Activated naive CD4-positive, alpha-beta T cell treated with anti-CD3 and anti-CD28 coated beads, Interleukin-2, amount 50 U/mL, for 24 hours (primary cell): ENCODE measurements around the gene OSTM1.

Experiments
- H3K27ac Mint-ChIP-seq: one replicate; pipeline ENCODE4 v1.8.0; 2021; ENCODE audit warnings: mild to moderate bottlenecking, mixed read lengths
- H3K27me3 Mint-ChIP-seq: one replicate; pipeline ENCODE4 v1.8.0; 2021; ENCODE audit warnings: mixed read lengths
- H3K36me3 Mint-ChIP-seq: one replicate; pipeline ENCODE4 v1.8.0; 2021; ENCODE audit warnings: mixed read lengths
- H3K4me1 Mint-ChIP-seq: one replicate; pipeline ENCODE4 v1.8.0; 2021; ENCODE audit warnings: mixed read lengths
- H3K4me3 Mint-ChIP-seq: one replicate; pipeline ENCODE4 v1.8.0; 2021; ENCODE audit warnings: mild to moderate bottlenecking, mixed read lengths
- H3K9me3 Mint-ChIP-seq: one replicate; pipeline ENCODE4 v1.8.0; 2021; ENCODE audit warnings: mixed read lengths

OSTM1 gene, protein sequence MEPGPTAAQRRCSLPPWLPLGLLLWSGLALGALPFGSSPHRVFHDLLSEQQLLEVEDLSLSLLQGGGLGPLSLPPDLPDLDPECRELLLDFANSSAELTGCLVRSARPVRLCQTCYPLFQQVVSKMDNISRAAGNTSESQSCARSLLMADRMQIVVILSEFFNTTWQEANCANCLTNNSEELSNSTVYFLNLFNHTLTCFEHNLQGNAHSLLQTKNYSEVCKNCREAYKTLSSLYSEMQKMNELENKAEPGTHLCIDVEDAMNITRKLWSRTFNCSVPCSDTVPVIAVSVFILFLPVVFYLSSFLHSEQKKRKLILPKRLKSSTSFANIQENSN

DNA sequence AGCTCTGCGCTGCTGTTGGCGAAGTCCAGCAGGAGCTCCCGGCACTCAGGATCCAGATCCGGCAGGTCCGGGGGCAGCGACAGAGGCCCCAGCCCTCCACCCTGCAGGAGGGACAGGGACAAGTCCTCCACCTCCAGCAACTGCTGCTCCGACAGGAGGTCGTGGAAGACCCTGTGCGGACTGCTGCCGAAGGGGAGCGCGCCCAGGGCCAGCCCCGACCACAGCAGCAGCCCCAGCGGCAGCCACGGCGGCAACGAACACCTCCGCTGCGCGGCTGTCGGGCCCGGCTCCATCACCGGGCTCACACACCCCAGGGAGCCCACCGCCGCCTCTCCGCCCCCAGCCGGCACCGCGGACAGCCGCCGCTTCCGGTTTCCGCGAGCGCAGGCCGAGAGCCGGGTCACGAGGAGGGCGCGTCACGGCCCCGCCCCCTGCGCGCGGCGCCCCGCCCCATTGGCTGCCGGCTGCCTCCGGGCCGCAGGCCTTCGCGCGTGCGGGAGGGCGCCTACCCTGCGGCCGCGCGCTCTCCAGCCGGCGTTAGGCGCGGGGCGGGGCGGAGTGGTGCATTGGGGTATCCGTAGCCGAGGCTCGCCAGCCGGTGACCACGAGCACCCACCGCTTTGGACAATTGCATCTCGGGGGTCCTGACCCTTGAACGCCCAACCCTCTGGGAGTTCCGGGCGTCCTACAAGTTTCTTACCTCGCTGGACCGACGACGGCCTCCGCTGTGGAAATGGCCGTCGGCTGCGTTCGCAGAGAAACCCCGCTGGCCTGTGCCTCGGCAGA is at the start of gene OSTM1:
Gene OSTM1 (minus strand): TSS at position 383 of the 786 bp plus-strand sequence. CDS start 90 bp downstream, at position 293.
- no peaks in the 10 kb centered on the region for H3K27me3 Mint-ChIP-seq
- H3K4me3 Mint-ChIP-seq, result peak within 1 kb of the TSS; percentile 89
- no peaks in the 10 kb centered on the region for H3K9me3 Mint-ChIP-seq
- no peaks in the 10 kb centered on the region for H3K36me3 Mint-ChIP-seq
- H3K27ac Mint-ChIP-seq, result peak within 1 kb of the TSS; percentile 84
- peaks cover 23% of the 10 kb centered on the region for H3K4me1 Mint-ChIP-seq

DNA sequence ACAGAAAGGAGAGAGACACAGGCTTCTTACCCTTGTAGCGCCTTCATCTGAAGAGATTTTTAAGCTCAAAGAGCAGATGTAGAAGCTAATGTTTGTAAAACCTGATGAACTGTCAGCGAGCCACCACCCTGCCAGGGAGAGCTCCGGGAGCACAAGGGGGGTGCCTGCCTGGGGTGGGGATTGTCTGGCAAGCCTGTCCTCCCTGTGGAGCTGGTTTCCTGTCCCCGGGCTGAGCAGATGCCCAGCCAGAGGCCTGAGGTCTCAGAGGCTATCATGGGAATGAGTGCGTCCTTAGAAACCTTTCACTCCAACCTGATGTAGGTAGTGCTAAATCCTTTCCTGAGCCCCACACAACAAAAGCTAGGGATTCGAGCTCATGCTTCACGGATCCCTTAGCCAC is 49.4 kb upstream of the OSTM1 start:
- H3K4me3 Mint-ChIP-seq, result no peak overlapping the region
- peaks cover 1% of the 10 kb centered on the region for H3K36me3 Mint-ChIP-seq
- H3K27me3 Mint-ChIP-seq, result peaks cover 60% of the 10 kb centered on the region
- no peak overlapping the region for H3K27ac Mint-ChIP-seq
- no peaks in the 10 kb centered on the region for H3K9me3 Mint-ChIP-seq
- H3K4me1 Mint-ChIP-seq, result peaks cover 2% of the 10 kb centered on the region

DNA sequence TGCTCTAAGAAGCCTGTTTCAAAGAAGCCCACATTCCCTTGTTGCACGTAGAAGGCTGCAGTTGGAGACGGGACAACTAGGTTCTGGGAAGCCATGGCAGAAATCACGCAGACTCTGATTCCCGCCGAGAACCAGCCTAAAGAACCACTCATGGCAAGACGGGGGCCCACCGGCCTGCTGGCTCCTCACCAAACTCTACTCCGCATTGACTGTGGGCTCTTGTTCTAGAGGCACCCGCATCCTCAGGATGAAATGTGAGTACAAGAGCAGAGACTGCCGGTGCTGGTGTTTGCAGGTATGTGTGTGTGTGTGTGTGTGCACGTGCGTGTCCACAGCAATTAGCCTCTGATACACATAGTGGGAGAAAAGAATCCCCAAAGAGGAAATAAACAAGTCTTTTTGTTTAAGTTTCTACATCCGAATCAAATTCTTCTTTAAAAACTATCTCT is 49.0 kb upstream of the OSTM1 start:
- H3K4me3 Mint-ChIP-seq, result no peak overlapping the region
- no peak overlapping the region for H3K27ac Mint-ChIP-seq
- no peaks in the 10 kb centered on the region for H3K9me3 Mint-ChIP-seq
- H3K4me1 Mint-ChIP-seq, result peaks cover 6% of the 10 kb centered on the region
- H3K36me3 Mint-ChIP-seq, result peaks cover 1% of the 10 kb centered on the region
- H3K27me3 Mint-ChIP-seq, result peaks cover 60% of the 10 kb centered on the region

DNA sequence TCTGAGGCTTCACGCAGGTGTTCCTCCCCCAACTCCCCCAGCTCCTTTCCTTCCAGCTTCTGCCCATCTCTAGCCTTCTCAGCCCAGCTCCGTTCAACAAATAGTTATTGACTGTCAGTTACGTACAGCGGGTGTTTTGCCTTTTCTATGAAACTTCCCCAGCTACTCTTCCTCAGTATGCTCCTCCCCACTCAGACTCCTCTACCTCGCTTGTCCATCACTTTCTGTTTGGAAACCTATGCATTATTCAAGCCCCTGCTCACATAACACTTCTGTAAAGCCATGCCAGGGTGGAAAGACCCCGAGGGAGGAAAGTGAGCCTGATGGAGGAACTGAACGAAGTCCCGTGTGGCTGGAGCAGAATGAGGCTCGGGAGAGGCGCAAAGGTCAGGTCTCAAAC is 47.1 kb upstream of the OSTM1 start:
- Mint-ChIP-seq H3K9me3 (no peaks in the 10 kb centered on the region), H3K27me3 (peaks cover 62% of the 10 kb centered on the region), H3K4me1 (peaks cover 14% of the 10 kb centered on the region), H3K27ac (no peak overlapping the region), H3K36me3 (peaks cover 1% of the 10 kb centered on the region), H3K4me3 (no peak overlapping the region)

DNA sequence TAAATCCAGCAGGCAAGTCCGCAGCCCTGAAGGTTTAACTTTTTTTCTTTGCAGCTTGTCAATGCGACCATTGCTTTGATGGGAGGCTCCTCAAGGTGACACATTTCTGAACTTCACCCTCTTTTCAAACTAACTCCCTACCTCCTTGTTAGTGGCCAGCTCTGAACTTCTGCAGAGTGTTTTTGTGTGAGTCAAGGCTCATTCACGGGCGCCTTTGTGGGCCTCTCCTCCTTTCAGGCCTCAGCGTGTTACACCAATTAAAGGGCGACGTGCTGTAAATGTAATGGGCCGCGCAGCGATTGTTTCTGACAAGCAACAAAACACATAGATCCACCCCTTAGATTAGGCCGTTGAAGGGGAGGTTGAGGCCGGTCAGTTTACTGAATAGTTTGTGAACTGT is 45.8 kb upstream of the OSTM1 start:
- Mint-ChIP-seq H3K27me3 (peaks cover 63% of the 10 kb centered on the region), H3K27ac (no peak overlapping the region), H3K4me3 (peak overlapping the region; percentile 19), H3K9me3 (no peaks in the 10 kb centered on the region), H3K36me3 (peaks cover 1% of the 10 kb centered on the region), H3K4me1 (peaks cover 23% of the 10 kb centered on the region)

DNA sequence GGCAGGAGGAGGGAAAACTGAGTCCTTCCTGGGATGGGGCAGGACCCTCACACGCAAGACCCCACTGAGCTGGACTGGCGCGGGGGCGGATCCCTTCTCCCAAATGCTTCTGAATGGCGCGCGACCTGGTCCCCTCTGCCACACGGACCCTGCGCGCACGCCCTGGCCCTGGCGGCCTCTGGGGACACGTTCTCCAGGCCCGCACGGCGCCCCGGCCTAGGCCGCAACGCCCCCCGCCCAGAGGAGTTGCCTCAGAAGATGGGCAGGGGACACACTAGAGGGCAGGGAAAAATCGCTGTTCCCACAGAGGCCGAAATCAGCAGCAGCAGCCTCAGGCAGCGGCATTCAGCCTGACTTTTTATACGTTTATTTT is 45.2 kb upstream of the OSTM1 start:
- peaks cover 1% of the 10 kb centered on the region for H3K36me3 Mint-ChIP-seq
- peaks cover 63% of the 10 kb centered on the region for H3K27me3 Mint-ChIP-seq
- peaks cover 29% of the 10 kb centered on the region for H3K4me1 Mint-ChIP-seq
- no peak overlapping the region for H3K27ac Mint-ChIP-seq
- H3K9me3 Mint-ChIP-seq, result no peaks in the 10 kb centered on the region
- peak overlapping the region; percentile 57 for H3K4me3 Mint-ChIP-seq

DNA sequence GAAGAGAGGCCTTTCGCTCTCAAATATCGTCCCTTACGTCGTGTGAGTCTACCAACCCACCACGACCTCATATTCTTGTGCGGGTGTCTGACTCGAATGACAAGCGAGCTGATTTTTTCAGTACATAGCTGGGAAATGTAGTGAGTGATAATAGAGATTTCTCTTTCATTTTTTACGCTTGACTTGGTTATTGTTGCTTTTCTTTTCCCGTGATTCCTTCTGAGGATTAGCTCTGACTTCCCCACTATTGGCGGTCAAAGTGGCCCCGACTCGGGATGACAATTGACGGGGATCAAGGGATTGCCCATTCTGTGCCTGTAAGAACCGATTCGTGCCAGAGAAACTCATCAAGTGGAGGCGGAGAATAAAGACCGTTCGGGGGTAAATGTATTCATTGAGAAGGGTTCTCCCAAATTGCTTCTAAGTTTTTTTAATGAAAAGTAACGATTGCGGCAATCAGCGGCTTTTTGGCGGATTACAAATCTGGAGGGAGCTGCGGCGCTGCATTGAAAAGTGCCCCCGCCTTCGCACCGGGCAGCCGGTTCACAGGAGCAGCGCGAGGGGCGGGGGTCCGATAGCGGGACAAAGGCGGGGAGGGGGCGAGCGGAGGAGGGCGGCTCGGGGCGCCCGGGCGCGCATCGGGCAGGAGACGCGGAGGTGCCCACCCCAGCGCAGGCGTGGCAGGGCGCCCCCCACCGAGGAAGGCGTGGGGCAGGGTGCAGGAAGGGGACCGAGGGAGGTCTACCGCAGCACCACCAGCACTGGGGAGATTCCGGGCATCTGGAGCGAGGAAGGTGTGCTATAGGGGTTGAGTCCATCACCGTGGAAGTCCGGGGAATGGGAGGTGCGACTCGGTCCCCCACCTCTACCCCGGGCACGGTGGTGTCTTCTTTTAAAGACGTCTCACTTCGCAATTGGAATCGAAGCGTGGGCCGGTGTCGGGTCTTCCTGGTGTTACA is 44.5 kb upstream of the OSTM1 start:
- Mint-ChIP-seq H3K9me3 (no peaks in the 10 kb centered on the region), H3K4me1 (peaks cover 36% of the 10 kb centered on the region), H3K4me3 (peak overlapping the region; percentile 95)

DNA sequence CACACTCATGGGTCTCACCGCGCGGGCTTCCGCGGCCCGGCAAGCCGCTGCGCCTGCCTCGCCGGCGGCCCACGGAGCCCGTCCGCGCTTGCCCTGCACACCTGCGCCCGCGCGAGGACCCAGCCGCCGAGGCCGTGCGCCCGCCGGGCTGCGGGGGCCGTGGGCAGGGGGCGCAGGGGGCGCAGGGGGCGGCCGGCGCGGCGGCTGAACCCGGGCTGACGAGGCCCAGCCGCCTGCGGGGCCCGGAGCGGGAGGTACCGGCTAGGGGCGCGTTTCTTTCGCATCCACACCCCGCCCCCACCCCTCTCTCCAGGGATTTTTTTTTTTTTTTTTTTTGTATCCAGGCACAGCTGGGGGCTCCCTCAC is 43.8 kb upstream of the OSTM1 start:
- Mint-ChIP-seq H3K27me3 (peaks cover 66% of the 10 kb centered on the region), H3K27ac (no peak overlapping the region), H3K4me3 (peak overlapping the region; percentile 95), H3K4me1 (peaks cover 41% of the 10 kb centered on the region), H3K9me3 (no peaks in the 10 kb centered on the region), H3K36me3 (peaks cover 1% of the 10 kb centered on the region)

More for the DNA sequence above, 44.5 kb upstream of the OSTM1 start:
- Mint-ChIP-seq H3K36me3 (peaks cover 1% of the 10 kb centered on the region), H3K27me3 (peaks cover 65% of the 10 kb centered on the region), H3K27ac (peak overlapping the region; percentile 20)

DNA sequence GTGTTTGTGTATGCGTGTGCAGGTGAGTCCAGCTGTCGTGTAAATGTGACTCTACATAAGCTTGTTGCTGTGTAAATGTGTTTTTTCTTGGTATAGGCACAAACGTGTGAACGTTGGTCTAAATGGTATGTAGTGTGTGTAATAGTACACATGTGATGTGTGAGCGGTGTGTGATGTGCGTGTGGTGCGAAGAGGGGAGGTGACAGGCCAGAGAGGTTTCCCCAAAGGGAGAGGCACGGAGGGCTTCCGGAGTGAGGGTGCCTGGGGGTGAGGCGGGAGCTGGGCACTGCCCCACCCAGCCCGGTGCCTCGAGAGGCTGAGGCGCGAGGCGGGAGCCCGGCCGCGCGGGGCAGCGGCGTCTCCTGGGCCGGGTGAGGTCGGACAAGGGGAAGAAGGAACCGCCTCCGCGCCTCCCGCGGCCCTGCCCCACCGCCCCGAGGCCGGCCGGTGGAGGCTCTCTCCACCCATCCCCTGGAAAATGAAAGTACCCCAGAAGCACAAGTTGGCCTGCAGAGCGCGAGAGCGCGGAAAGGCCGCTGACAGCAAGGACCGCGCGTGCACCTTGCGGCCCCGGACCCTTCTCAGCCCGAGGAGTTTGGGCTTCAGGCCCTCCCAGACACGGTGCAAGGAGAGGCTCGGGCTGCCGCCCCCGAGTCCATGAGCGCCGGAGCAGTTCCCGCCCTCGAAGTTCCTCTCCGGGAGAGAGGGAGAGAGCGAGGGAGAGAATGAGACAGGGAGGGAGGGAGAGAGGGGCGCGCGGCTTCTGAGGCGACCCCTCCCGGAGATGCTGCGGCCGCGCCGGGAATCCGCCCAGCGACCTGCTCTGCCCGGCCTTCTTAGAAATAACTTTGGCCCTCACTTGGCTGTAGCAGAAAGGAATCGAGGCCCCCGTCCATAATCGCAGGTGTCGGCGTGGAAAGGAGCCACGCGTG is 43.2 kb upstream of the OSTM1 start:
- Mint-ChIP-seq H3K27me3 (peaks cover 67% of the 10 kb centered on the region), H3K36me3 (peaks cover 1% of the 10 kb centered on the region), H3K4me3 (peak overlapping the region; percentile 86), H3K4me1 (peaks cover 41% of the 10 kb centered on the region), H3K27ac (no peak overlapping the region), H3K9me3 (no peaks in the 10 kb centered on the region)

DNA sequence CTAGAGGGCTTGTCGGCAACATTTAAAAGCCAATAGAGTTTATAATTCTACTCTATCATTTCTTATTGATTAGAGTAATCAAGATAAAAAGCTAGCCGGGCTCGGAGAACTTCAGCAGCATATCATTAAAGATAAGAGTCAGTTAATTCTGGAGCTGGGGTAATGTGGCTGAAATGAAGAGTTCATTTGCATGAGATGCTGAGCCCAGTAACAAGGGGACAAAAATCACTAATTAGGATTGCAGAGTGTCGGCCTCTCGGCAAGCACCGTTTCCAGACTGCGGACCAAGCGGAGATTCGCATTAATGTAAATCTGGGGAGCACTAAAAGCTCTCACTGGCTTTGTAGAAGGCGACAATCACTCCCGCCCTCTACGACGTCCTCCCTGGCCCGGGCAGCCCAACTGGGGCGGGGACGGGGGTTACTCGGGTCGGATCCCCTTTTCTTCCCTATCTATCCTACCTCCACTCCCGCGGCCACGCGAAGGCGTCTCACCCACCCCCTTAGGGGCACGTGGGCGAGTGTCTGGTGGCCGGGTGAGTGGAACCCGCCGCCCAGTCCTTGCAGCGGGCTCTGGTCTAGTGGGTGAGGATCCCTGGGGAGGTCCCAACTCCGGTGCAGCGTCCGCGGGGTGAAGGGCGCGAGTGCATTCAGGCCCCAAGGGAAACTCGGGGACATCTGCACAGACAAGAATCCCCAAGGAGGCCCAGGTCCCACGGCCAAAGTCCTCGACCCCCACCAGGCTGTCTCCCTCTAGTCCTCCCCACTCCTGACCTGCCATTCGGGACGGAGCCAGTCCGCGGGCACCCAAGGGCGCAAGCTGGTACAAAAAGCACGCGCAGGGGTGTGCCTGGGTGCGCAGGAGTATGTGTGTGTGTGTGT is 42.2 kb upstream of the OSTM1 start:
- Mint-ChIP-seq H3K9me3 (no peaks in the 10 kb centered on the region), H3K4me3 (peak overlapping the region; percentile 86), H3K4me1 (peaks cover 41% of the 10 kb centered on the region), H3K36me3 (peaks cover 1% of the 10 kb centered on the region), H3K27ac (no peak overlapping the region), H3K27me3 (peaks cover 71% of the 10 kb centered on the region)

DNA sequence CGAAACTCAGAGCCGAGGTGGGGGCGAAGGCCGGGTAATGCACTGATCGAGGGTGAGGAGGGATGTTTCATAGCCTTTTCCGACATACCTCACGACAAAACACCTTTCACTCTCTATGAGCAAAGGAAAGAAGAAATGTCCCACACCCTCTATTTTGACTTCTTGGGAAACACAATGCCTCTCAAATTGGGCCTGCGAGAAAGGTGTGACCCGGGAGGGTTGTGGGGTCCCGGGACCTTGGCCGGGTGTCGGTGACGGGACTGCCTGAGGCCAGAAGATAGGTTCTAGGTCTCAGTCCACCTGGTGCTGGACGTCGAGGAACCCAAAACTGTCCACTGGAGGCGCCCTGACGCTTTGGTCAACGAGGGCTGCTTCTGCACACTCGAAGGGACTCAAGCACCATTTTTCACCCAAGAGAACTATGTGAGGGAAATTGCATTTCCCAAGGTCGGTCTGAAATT is 41.1 kb upstream of the OSTM1 start:
- peaks cover 41% of the 10 kb centered on the region for H3K4me1 Mint-ChIP-seq
- H3K36me3 Mint-ChIP-seq, result no peaks in the 10 kb centered on the region
- no peak overlapping the region for H3K4me3 Mint-ChIP-seq
- H3K9me3 Mint-ChIP-seq, result no peaks in the 10 kb centered on the region
- no peak overlapping the region for H3K27ac Mint-ChIP-seq
- peaks cover 69% of the 10 kb centered on the region for H3K27me3 Mint-ChIP-seq

DNA sequence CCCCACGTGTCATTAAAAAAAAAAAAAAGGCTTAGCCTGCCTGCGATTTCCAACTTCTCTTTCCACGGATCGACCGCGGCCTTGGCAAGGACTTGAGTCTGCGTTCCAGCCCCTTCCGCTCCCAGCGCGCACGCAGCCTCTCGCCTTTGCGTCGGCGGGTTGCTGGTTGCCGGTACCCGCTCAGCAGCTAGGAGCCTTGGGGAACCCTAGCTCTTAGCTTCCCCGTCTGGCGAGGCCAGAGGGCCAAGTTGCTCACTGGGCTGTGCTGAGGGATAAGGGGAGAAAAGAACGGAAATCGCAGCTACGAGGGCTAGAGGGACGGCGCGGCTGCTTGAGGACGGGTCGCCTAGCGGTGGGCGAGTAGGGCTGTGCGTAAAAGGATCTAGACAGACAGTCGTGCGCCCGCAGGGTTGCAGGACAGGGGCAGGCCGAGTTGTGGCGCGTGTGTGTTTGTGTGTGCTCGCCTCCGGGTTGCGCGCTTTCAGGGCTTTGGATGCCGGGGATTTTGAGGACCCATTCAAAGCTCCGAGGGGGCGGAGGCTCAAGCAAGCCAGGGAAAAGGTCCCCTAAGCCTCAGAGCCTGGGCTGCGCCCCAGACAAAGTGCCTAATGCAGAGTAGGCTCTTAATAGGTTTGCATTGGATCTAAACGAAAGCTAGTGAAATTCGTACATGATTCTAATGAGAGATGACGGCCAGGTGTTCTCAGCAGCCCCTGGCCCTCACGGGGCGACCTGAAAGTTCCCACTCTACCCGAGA is 40.5 kb upstream of the OSTM1 start:
- H3K4me1 Mint-ChIP-seq, result peaks cover 41% of the 10 kb centered on the region
- H3K27ac Mint-ChIP-seq, result peak overlapping the region; percentile 47
- no peaks in the 10 kb centered on the region for H3K9me3 Mint-ChIP-seq
- H3K4me3 Mint-ChIP-seq, result peak overlapping the region; percentile 73
- peaks cover 66% of the 10 kb centered on the region for H3K27me3 Mint-ChIP-seq
- H3K36me3 Mint-ChIP-seq, result no peaks in the 10 kb centered on the region
